K562 (cell line): ENCODE results near the gene CPZ.

Experiments
- ESRRA ChIP-seq: fragments of 450-650 bp; IDR thresholded peaks from 2 replicates; pipeline ENCODE4 v1.6.1; 2014; ENCODE audit warnings: low read depth, mild to moderate bottlenecking, moderate library complexity, borderline replicate concordance
- JUN ChIP-seq, 2 experiments: sonication (generic) in 1 of 2; formaldehyde crosslinking in 1 of 2; IDR thresholded peaks; 2 replicates each; pipeline versions ENCODE4 v1.6.1 to v1.8.0; 2012 to 2022; ENCODE audit warnings: borderline replicate concordance in 2 of 2, mild to moderate bottlenecking in 2 of 2, improper control_type of control experiment in 1 of 2, low read depth in 1 of 2, low read length in 1 of 2, missing genetic modification reagents in 1 of 2
- MCM3 ChIP-seq: fragments of 450-650 bp; IDR thresholded peaks from 2 replicates; pipeline ENCODE4 v1.6.1; 2016
- SRF ChIP-seq, 2 experiments: fragments of 250-450, 450-650 bp in 1 of 2; sonication (Bioruptor Pico) in 1 of 2; sonication (generic) in 1 of 2; formaldehyde crosslinking; IDR thresholded peaks; 2 replicates each; pipeline versions ENCODE4 v1.5.0 to v1.5.1; 2020 to 2022; ENCODE audit warnings: mild to moderate bottlenecking in 1 of 2, missing genetic modification reagents in 1 of 2

- TF ChIP-seq SRF (CRISPR knock-in tag; IDR thresholded peaks at IDR 0.05) = no peak
- TF ChIP-seq ESRRA = no peak
- no peak for TF ChIP-seq MCM3
- TF ChIP-seq JUN (IDR thresholded peaks at IDR 0.05; ENCODE audit: borderline replicate concordance, low read depth, low read length) = no peak
- no peak for TF ChIP-seq JUN (CRISPR knock-in tag; IDR thresholded peaks at IDR 0.05; ENCODE audit: borderline replicate concordance)
Measured at GRCh38 chr4:8612646-8613045, 20.1 kb downstream of the CPZ start.
